ENCODE data around the gene LUC7L. TPM values are rescaled to one million over a fixed set of nuclear protein-coding genes. Genes with fewer than 3 reads are reported as not detected.

The LUC7L gene
- total and polyA plus RNA-seq, 2 of the 8 experiments (the other 6 are each of a cell fraction or from before 2014, with no cell fraction given): 49.7 to 129 TPM

DNA sequence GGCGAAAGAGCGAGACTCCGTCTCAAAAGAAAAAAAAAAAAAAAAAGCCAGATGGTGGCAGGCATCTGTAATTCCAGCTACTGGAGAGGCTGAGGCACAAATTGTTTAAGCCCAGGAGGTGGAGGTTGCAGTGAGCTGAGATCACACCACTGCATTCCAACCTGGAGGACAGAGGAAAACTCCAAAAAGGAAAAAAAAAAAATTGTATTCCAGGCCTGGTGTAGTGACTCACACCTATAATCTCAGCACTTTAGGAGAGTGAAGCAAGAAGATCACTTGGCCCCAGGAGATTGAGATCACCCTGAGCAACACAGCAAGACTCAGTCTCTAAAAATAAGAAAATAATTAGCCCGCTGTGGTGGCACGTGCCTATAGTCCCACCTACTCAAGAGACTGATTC lies 28.9 kb downstream of the LUC7L start:
- peaks cover 4% of the 10 kb centered on the region; the same call in 1 of the 2 replicates for H3K79me1 ChIP-seq (ENCODE audit: low read depth, low read length)
- ChIA-PET CTCF (ENCODE audit: partially characterized antibody) (interaction anchor here (0.5 to 0.6 kb wide), 3 partner anchors 16 to 301 kb away, joined by 3 to 4 read pairs (median 3); no protein-coding TSS in a partner anchor), POLR2A (ENCODE audit: partially characterized antibody) (interaction anchor here (0.6 to 34.3 kb wide), 4 partner anchors 16 to 119 kb away, joined by 3 to 348 read pairs (median 4); partner anchors contain the start of gene LUC7L)
- 100% methylated on average over 5 of the region's 5 CpGs; no CpG with 5 or more reads in 1 of the 2 experiments for WGBS, 2 experiments (ENCODE audit: extremely low coverage in 1 of 2, insufficient coverage in 1 of 2, insufficient read length in 1 of 2, insufficient replicate concordance in 2 of 2, low coverage in 1 of 2, low lambda C conversion rate in 2 of 2, missing lambda C conversion rate in 1 of 2)
- no peak overlapping the region for H2BK15ac ChIP-seq (ENCODE audit: low read length)
- H3K9me3 ChIP-seq (ENCODE audit: insufficient read depth in 2 of 2, low read depth in 1 of 2, low read length in 1 of 2): no peaks in the 10 kb centered on the region
- no peak overlapping the region for H2BK20ac ChIP-seq (ENCODE audit: low read length)
- DNase-seq (ENCODE audit: low read depth in 1 of 2, low spot score in 2 of 2): no peak
- H2AFZ ChIP-seq (ENCODE audit: low read length): no peak overlapping the region
- no peak overlapping the region for H3K14ac ChIP-seq (ENCODE audit: insufficient read length)
- no peak overlapping the region for H4K8ac ChIP-seq (ENCODE audit: extremely low read depth, insufficient read depth, low read length)
- no peak overlapping the region for H3K4me3 ChIP-seq (ENCODE audit: extremely low read depth in 1 of 4, insufficient read depth in 2 of 4, low read depth in 3 of 4, low read length in 4 of 4)
- H2AK5ac ChIP-seq (ENCODE audit: low read depth, low read length): no peak overlapping the region
- no peak overlapping the region for H3K9ac ChIP-seq (replicated peaks in 1 of 4; ENCODE audit: extremely low read depth in 1 of 4, low read depth in 3 of 4, low read length in 3 of 4)
- no peak overlapping the region for H3K56ac ChIP-seq (replicated peaks; ENCODE audit: insufficient read length, low read depth, low read length)
- no peak overlapping the region for H4K91ac ChIP-seq (replicated peaks; ENCODE audit: insufficient read length, low read length)
- H3K4me1 ChIP-seq (replicated peaks in 1 of 4; ENCODE audit: control insufficient read depth in 3 of 4, insufficient read depth in 4 of 4, low read length in 3 of 4): no peaks in the 10 kb centered on the region
- peaks cover 0 to 7% of the 10 kb centered on the region in 2 experiments; a peak in 2 of 4 replicates for H3K79me2 ChIP-seq (ENCODE audit: control insufficient read depth in 1 of 2, insufficient read depth in 2 of 2, low read length in 2 of 2)
- no peak overlapping the region for H4K5ac ChIP-seq (ENCODE audit: insufficient read length, low read depth, low read length)
- no peak overlapping the region for H3K23ac ChIP-seq (ENCODE audit: insufficient read length)
- no peak overlapping the region for H2BK12ac ChIP-seq (ENCODE audit: low read depth, low read length)
- no peak overlapping the region for H2BK5ac ChIP-seq (ENCODE audit: low read depth, low read length)
- H4K20me1 ChIP-seq (replicated peaks in 1 of 2; ENCODE audit: control insufficient read depth in 1 of 2, insufficient read depth in 2 of 2, low read length in 2 of 2): peaks cover 0 to 12% of the 10 kb centered on the region in 2 experiments
- FAIRE-seq: no peak
- no peaks in the 10 kb centered on the region for H3K27me3 ChIP-seq (replicated peaks in 1 of 4; ENCODE audit: control insufficient read depth in 3 of 4, extremely low read depth in 1 of 4, insufficient read depth in 3 of 4, low read length in 3 of 4)
- H3K4ac ChIP-seq (replicated peaks; ENCODE audit: insufficient read length, low read depth, low read length): no peak overlapping the region
- H3K4me2 ChIP-seq (ENCODE audit: insufficient read depth in 1 of 2, low read depth in 2 of 2, low read length in 2 of 2): no peak overlapping the region
- H3K27ac ChIP-seq (ENCODE audit: low read depth, low read length): no peak overlapping the region
- no peak overlapping the region for H3K18ac ChIP-seq (ENCODE audit: extremely low read depth, low read length)
- no peak overlapping the region for H2BK120ac ChIP-seq (replicated peaks; ENCODE audit: low read depth, low read length)
- H3K23me2 ChIP-seq (ENCODE audit: low read depth, low read length): no peaks in the 10 kb centered on the region
- peaks cover 33 to 70% (median 58%) of the 10 kb centered on the region in 4 experiments for H3K36me3 ChIP-seq (ENCODE audit: control insufficient read depth in 2 of 4, insufficient read depth in 4 of 4, low read length in 3 of 4)
- TF ChIP-seq CBX8 (IDR thresholded peaks at IDR 0.05; ENCODE audit: borderline replicate concordance, low read depth, low read length): no peak
- no peak for TF ChIP-seq CREB1 (IDR thresholded peaks at IDR 0.05)
- no peak for TF ChIP-seq SUZ12 (IDR thresholded peaks at IDR 0.05; ENCODE audit: low read length)
- no peak for TF ChIP-seq CBX5 (IDR thresholded peaks at IDR 0.05; ENCODE audit: low read depth, low read length)
- no peak for TF ChIP-seq ASH2L (IDR thresholded peaks at IDR 0.05; ENCODE audit: low read length)
- TF ChIP-seq, protein P1, sequence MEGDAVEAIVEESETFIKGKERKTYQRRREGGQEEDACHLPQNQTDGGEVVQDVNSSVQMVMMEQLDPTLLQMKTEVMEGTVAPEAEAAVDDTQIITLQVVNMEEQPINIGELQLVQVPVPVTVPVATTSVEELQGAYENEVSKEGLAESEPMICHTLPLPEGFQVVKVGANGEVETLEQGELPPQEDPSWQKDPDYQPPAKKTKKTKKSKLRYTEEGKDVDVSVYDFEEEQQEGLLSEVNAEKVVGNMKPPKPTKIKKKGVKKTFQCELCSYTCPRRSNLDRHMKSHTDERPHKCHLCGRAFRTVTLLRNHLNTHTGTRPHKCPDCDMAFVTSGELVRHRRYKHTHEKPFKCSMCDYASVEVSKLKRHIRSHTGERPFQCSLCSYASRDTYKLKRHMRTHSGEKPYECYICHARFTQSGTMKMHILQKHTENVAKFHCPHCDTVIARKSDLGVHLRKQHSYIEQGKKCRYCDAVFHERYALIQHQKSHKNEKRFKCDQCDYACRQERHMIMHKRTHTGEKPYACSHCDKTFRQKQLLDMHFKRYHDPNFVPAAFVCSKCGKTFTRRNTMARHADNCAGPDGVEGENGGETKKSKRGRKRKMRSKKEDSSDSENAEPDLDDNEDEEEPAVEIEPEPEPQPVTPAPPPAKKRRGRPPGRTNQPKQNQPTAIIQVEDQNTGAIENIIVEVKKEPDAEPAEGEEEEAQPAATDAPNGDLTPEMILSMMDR (IDR thresholded peaks at IDR 0.05; ENCODE audit: control extremely low read depth in 1 of 3, insufficient read depth in 1 of 3, low read depth in 1 of 3, low read length in 3 of 3): no peak
- TF ChIP-seq ATF2 (IDR thresholded peaks at IDR 0.05; ENCODE audit: low read length): no peak
- no peak for TF ChIP-seq SIX5 (IDR thresholded peaks at IDR 0.05; ENCODE audit: low read depth, low read length)
- no peak for TF ChIP-seq SIRT6 (IDR thresholded peaks at IDR 0.05; ENCODE audit: low read length)
- no peak for TF ChIP-seq SAP30 (IDR thresholded peaks at IDR 0.05; ENCODE audit: insufficient read depth, insufficient replicate concordance, low read length)
